OCI-LY1 (cell line): ENCODE results near the gene ATP11B.

Experiments
- EZH2 ChIP-seq: fragments of 200-600 bp; sonication (generic), shearing (Covaris generic); IDR thresholded peaks from 2 replicates; pipeline ENCODE4 v1.8.0; 2017; ENCODE audit warnings: borderline replicate concordance, mixed run types, mild to moderate bottlenecking, antibody characterized with exemption, low read length, moderate library complexity, mixed read lengths
- TF ChIP-seq, protein P1 (sequence below): fragments of 200-600 bp; sonication (generic), shearing (Covaris generic); IDR thresholded peaks from 2 replicates; pipeline ENCODE4 v1.5.1; 2017; ENCODE audit warnings: mild to moderate bottlenecking, antibody characterized with exemption, low read length, moderate library complexity, mixed read lengths

DNA sequence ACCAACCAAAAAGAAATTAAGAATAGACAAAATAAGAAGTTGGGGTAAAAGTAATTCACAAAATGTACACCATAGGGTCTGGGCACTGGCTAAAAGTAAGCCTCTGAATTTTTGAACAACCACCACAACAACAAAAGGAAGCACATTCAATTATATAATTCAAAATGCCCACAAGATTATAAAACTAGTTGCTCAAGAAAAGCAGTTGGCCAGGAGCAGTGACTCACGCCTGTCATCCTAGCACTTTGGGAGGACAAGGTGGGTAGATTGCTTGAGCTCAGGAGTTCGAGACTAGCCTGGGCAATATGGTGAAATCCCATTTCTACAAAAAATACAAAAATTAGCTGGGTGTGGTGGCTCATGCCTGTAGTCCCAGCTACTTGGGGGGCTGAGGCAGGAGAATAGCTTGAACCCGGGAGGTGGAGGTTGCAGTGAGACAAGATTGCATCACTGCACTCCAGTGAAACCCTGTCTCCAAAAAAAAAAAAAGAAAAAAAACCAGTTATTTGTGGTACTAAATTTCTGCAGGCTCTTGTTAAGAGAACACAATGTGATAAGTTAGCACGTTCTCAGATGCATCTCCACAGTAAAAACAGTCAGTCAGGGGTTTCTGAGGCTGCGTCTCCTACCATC, 6.6 kb upstream of the ATP11B start:
- TF ChIP-seq, protein P1, sequence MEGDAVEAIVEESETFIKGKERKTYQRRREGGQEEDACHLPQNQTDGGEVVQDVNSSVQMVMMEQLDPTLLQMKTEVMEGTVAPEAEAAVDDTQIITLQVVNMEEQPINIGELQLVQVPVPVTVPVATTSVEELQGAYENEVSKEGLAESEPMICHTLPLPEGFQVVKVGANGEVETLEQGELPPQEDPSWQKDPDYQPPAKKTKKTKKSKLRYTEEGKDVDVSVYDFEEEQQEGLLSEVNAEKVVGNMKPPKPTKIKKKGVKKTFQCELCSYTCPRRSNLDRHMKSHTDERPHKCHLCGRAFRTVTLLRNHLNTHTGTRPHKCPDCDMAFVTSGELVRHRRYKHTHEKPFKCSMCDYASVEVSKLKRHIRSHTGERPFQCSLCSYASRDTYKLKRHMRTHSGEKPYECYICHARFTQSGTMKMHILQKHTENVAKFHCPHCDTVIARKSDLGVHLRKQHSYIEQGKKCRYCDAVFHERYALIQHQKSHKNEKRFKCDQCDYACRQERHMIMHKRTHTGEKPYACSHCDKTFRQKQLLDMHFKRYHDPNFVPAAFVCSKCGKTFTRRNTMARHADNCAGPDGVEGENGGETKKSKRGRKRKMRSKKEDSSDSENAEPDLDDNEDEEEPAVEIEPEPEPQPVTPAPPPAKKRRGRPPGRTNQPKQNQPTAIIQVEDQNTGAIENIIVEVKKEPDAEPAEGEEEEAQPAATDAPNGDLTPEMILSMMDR = no peak
- no peak for TF ChIP-seq EZH2
